Measurements from ENCODE around the gene MBD6.
A peak's percentile ranks its signal among the peaks of the same experiment; 100 is the strongest.

MBD6 gene, protein sequence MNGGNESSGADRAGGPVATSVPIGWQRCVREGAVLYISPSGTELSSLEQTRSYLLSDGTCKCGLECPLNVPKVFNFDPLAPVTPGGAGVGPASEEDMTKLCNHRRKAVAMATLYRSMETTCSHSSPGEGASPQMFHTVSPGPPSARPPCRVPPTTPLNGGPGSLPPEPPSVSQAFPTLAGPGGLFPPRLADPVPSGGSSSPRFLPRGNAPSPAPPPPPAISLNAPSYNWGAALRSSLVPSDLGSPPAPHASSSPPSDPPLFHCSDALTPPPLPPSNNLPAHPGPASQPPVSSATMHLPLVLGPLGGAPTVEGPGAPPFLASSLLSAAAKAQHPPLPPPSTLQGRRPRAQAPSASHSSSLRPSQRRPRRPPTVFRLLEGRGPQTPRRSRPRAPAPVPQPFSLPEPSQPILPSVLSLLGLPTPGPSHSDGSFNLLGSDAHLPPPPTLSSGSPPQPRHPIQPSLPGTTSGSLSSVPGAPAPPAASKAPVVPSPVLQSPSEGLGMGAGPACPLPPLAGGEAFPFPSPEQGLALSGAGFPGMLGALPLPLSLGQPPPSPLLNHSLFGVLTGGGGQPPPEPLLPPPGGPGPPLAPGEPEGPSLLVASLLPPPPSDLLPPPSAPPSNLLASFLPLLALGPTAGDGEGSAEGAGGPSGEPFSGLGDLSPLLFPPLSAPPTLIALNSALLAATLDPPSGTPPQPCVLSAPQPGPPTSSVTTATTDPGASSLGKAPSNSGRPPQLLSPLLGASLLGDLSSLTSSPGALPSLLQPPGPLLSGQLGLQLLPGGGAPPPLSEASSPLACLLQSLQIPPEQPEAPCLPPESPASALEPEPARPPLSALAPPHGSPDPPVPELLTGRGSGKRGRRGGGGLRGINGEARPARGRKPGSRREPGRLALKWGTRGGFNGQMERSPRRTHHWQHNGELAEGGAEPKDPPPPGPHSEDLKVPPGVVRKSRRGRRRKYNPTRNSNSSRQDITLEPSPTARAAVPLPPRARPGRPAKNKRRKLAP

DNA sequence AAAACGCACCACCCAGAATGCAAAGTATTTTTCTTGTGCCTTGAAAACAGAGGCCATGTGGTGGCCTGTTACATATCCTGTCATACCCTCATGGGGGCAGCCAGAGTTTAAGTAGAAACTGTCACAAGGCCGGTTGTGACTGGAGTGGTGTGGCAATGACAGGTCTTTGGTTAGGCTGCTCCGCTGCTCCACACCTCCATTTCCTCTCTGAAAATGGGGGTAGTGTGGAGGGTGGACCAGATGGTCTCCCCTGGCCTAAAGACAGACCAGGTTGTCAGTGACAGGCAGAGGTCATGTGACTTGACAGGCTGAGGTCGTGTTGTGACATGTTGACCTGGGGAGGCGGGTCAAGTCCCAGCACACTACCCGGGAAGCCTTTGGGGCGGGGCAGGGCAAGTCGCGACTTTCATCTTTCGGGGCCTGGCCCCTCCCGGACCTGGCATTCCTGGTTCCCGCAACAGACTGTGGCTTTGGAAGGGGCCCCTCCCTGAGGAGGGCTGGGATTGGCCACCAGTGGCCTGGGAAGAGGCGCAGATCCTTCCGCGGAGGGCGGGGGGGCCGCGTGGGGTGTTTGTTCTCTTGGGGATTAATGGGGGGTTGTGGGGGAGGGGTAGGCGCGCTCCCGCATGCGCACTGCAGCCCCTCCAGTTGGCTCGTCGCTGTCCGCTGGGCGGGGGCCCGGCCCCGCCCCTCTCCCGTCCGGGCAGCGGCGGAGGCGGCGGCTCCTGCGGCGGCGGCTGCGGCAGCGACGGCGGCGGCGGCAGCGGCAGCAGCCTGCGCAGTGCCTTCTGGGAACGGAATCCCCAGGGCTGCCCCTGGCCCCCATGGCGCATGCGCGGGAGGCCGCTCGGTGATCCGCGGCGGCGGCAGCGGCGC is at the start of gene MBD6:
Gene MBD6 (plus strand): TSS at position 814 of the 876 bp plus-strand sequence. CDS start 1,480 bp downstream, outside the sequence.
- DNase-seq (ENCODE audit: low read depth in 2 of 2): peak; percentile 83 to 84

DNA sequence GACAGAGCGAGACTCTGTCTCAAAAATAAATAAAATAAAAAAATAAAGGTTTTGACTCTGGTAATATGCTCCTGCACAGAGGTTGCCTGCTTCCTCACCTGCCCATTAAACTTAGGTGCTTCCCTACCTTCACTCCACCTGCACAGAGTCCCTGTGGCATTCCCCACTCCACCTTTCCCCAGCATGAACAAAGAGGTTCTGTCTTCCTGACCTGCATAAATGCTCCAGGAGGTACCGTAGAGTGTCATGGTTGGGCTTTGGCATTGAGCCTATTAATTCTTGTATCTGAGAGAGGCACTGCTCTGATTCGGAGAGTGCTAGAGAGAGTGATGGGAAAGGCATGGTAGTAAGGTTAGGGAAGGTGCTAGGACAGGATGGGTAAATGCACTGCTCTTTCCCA is 49.2 kb upstream of the MBD6 start:
- no peak for DNase-seq (ENCODE audit: low read depth in 2 of 2)

DNA sequence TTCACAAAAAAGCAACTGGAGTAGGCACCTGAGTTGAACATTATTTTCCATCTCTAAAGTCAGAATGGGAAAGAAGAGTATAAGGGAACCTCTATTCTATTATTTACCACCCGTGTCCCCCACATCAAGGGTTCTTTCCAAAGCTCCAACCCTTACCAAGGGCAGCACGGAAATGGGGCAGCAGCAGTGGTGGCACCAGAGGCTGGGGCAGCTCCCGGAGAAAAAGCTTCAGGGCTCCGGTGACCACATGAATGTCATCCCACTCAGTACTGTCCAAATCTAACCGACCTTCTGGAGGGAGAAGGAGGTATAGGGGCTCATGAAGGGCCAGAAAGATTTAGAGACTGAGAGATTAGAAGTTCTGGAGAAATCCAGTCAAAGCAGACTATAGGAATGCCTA is 48.7 kb upstream of the MBD6 start:
- no peak for DNase-seq (ENCODE audit: low read depth in 2 of 2)

DNA sequence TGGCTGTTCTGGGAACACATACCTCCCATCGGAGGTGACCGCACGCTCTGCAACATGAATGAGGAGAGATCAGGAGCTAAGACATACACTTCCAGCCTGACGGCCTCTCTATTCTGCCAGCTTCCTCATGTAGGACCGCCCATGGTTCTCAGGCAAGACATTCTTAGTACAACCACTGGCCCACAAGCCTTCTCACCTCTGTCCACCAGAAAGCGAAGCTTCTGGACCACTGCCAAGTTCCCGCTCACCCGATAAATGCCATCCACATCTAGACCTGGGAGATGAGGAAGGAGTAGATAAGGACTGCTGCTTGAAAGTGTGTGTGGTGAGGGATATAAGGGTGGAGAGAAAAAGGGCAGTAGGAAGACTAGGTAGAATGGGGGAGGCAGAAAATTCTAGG is 48.2 kb upstream of the MBD6 start:
- no peak for DNase-seq (ENCODE audit: low read depth in 2 of 2)

DNA sequence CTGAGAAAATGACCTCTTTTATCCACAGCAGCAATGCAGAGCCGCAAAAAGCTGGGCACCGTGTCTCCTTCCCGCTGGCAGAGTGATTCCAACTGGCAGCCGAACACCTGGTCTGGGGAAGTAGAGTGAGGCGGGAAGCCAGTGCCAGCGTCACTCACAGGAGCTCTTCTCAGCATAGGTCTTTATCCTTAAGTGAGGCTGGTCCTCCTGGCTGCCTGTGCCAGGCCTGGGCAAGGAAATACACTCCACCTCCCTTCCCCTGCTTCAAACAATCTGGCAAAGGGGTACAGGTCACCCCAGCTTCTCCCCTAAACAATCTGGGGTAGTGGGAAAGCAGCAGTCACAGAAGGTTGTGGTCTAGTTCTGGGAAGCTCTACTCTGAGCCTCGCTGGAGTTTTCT is 47.8 kb upstream of the MBD6 start:
- DNase-seq (ENCODE audit: low read depth in 2 of 2): no peak

DNA sequence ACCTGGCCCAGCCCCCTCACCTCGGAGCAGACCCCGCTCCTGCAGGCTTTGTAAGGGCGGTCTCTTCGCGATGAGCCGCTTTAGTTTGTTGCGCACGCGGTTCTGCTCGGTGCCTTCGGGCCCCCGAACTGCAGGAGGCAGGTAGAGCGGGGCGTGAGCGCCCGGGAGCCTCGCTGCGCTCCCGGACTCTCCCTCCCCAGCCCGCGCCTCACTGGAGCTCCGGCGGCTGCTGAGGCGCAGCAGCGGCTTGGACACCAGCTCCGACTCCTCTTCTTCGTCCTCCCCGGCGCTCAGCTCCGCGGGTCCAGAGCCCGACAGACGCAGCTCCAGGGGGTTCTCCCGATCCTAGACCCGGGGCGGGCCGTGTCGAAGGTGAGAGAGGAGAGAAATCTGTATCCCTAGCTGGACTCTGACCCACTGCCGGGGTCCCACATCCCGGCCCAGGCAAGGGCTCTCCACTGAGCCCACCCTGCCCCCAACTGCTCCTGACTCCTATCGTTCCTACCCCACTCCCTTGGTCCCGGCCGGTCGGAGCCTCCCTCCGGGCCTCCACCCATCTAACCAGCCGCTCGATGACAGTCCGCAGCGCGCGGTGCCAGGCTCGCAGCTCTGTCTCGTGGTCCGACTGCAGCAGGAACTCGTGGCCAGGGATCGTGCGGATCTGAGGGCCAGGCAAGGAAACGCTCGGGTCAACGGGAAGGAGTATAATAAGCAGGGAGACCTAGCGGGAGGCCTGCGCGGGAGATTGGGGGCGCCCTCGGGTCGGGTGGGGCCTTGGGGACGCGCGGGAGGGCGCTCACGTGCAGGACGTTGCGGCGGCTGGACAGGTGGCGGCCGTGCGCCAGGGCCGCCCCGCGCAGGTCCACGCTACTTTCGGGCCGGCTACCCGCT is 47.1 kb upstream of the MBD6 start:
- no peak for DNase-seq (ENCODE audit: low read depth in 2 of 2)

DNA sequence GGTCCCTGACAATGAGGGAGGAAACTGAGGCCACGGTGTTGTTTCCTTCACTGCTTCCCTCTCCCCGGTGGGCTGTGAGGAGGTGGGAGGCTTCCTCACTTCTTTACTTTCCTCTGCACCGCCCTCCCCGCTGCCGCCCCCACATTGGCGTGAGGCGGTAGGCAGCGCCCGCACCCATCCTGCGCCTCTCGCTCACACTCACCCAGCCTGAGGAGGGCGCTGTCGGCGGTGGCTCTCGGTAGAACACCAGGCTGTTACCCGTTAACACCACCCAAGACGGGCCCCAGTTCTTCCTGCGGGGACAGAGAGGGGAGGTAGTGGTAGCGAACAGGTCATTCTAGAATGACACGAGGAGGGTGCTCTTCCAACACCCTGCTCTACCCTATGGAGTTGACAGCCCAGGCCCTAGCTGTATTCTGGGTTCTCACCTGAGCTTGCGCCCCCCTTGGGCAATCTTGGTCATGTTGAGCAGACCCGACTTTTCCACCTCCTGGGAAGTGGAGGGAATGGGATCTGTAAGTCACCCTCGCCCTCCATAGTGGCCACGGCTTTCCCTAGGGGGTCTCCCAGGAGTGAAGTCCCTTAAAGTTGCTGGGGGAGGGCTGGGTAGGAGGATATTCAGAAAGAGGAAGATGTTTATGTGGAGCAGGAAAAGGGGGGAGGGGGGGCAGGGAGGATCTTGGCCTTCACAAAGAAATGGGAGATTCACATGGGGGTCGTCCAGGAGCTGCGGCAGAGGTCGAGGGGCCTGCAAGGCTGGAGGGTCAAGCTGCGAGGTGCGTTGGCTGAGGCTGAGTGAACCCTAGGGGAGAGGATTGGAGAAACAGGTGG is 46.2 kb upstream of the MBD6 start:
- peak; percentile 72 to 74 for DNase-seq (ENCODE audit: low read depth in 2 of 2)

DNA sequence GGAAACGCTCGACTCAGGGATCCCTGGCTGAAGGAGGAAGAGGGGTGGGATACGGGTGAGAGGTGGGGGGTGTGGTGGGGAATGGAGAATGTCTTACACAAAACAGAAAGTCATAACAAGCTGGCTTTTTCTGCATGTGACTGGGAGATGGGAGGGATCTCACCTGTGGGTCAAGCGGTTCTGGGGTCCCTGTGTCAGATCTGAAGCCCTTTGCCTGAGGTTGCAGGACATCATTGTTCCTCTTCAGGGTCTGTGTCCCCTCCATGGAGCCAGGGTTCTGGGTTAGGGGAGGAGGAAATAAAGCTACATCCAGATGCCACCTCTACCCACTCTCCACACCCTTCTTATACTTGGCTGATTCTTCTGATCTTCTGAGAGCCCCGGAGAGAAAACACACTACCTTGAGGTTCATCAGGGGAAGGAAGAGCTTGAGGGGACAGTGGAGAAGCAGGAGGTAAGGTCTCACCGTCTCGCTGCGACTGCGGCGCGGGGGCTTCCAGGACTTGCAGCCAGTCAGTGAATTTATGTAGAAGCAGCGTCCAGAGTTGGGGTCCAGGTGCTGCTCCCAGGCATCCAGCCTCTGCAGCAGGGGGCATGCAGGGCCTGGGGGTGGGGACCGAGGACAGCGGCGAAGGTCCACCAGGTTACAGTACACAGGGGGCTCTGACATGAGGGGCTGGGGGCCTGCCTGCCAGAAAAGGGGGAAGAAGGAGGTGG is 45.5 kb upstream of the MBD6 start:
- DNase-seq (ENCODE audit: low read depth in 2 of 2): no peak

DNA sequence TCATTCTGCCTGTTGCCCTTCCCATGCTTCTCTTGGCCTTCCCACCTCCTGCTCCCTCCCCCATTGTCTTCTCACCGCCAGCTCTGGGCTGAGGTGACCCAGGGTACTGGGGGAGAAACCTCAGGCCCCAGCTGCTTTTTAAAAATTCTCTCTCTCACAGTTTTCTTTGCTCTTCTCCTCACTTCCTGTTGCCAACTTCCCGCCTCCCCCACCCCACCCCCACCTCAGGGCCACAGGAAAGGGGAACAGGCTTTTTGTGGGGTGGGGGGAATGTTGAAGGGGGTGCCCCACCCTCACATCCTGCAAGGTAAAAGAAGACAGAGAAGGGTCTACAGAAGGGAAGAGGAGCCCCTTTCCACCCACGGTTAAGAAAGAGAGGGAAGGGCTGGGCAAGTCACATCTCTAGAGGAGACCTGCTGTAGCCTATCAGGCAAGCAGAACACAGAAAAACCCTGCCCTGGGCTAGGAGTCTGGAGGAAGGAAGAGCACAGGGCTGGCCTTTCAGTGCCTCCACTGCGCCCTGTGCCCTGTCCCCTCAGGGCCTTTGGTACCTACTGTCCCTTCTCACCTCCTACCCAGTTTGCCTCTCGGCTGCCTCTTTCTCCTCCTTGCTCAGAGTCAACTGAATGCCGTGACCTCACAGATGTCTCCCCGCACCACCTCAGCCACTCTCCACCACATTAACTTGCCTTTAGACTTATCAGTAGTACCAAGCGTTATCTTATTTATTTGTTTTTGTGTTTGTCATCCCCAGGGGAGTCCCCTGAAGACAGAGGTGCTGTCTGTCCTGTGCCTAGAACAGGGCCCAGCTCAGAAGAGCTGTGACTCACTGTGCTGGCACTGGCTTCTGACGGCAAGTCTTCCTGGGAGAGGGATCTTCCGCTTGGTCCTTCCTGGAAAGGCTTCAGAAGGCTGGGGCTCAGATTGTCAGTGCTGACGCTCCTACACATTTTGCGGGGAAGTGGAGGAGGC is 44.6 kb upstream of the MBD6 start:
- no peak for DNase-seq (ENCODE audit: low read depth in 2 of 2)

DNA sequence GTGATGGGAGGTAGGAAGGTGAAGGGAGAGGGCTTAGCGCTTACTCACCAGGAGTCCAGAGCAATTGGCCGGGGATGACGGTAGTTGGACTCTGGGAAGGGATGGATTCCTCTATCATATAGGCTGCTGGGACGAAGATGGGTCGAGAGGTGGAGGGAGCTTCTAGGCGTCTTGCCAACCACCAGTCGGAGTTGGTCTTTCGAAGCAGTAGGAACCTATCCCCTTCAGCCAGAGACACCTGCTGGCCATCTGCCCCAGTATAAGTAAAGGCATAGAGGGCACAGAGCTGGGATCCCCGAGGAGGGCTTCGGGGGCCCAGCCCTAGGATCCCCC is 43.6 kb upstream of the MBD6 start:
- no peak for DNase-seq (ENCODE audit: low read depth in 2 of 2)

DNA sequence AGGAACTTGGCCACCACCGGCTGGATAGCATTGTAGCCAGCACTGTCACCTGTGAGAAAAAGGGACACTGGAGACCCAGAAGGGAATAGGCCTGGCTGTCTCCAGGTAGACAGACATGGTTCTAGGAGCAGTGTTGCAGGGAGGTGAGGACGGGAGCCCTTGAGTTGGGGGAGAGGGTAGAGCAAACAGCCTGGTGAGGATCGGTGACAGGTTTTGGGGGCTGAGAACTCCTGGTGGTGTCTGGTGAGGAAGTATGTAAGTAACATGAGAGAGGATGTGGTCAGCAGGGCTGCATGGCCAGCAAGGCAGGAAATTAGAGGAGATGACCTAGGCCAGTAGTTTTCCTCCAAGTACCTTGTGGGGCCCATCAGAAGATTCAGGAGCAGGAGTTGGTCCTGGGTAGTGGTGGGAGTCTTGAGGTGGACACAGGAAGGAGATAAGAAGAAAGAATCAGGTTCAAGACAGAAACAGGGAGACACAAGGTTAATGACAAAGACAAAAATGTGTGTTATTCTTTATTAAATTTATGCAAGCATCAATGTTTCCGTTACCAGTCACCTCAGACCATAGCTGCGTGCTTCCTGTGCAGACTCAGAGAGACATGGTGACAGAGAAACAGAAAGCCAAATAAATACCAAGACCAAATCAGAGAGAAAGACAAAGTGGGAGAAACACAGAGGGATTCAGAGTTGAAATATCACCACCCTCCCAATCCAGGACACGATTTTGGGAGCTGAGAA is 43.1 kb upstream of the MBD6 start, which contains the start of gene ARHGAP9:
Gene ARHGAP9 (minus strand): TSS at position 491 of the 740 bp plus-strand sequence. CDS start 460 bp downstream, at position 31.
- DNase-seq (ENCODE audit: low read depth in 2 of 2): no peak

DNA sequence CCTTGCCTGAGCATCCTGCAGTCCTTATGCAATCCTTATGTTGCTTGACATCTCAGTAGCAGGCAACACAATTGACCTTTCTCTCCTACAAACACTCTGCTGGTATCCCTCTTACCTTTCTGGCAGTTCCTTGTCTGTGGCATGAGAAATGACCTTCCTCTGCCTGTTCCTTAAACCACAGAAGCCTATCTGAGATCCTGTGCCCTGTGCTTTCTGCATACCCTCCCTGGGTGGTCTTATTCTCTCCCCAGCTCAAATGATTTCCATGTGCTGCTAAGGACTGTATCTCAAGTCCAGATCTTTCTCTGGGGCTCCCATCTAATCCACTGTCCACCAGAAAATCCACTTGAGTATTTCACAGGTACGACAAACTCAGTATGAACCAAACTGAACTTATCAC is 41.0 kb upstream of the MBD6 start:
- no peak for DNase-seq (ENCODE audit: low read depth in 2 of 2)

DNA sequence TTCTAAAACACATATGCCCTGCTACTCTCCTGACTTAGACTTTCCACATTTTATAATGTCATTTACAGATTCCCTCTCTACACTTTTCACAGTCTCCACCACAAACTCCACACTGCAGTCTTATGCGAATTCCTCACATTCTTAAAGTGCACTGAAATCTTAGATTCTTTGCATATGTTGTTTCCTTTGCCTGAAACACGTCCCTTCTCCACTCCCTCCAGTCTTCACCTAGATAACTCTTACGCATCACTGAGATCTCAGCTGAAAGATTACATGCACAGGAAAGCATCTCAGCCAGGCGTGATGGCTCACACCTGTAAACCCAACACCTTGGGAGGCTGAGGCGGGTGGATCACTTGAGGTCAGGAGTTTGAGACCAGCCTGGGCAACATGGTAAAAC is 39.2 kb upstream of the MBD6 start:
- DNase-seq (ENCODE audit: low read depth in 2 of 2): no peak

DNA sequence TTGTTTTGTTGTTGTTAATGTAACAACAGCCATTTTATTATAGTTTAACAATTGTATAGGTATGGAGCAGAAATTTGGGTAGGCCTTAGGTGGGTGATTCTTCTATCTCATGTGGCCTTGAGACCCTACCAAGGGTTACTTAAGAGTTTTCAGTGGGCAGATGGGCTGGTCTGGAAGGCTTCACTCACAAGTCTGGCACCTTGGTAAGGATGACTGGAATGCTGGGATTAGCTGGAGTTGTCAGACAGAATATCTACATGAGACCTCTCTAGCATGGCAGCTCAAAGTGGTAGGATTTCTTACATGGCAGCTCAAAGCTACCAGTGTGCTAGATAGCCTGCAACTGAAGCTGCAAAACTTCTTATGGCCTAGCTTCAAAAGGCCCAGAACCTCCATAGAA is 36.9 kb upstream of the MBD6 start:
- DNase-seq (ENCODE audit: low read depth in 2 of 2): no peak

DNA sequence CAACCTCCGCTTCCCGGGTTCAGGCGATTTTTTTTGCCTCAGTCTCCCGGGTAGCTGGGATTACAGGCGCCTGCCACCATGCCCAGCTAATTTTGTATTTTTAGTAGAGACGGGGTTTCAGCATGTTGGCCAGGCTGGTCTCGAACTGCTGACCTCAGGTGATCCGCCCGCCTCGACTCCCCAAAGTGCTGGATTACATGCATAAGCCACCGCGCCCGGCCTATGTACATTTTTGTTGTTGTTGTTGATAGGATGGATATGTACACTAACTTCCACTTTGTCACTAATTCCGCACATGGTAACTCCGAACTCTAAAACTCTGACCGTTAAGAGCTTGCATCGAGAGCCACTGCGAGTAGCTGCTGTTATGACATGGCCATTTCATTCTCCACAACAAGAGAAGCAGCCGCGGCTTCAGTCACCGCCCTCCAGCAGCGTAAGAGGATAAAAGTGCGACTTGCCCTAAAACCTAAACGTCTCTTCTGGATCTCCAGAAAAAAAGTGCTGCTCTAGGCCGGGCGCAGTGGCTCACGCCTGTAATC is 35.5 kb upstream of the MBD6 start:
- no peak for DNase-seq (ENCODE audit: low read depth in 2 of 2)

DNA sequence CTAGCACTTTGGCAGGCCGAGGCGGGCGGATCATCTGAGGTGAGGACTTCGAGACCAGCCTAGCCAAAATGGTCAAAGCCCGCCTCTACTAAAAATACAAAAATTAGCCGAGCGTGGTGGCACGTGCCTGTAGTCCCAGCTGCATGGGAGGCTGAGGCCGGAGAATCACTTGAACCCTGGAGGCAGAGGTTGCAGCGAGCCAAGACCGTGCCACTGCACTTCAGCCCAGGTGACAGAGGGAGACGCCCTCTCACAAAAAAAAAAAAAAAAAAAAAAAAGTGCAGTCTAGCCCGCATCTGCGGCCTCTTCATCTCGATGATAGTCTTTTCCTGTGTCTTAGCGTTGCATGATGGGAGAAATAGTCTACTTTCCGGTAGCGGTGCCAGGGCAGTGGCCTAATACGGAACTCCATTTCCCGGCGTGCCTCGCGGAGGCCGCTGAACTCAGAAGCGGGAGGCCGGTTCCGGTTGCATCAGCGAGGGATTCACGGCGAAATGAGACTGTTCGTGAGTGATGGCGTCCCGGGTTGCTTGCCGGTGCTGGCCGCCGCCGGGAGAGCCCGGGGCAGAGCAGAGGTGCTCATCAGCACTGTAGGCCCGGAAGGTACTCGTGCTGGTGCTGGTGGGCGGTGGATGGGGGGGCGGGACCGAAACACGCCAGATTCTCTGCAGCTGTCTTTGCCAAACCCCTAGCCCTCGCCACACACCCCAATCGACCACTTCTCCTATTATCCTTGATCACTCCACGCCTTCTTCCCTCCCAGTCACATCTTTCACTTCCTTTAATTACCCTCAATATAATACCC is 34.8 kb upstream of the MBD6 start, which contains the start of gene MARS1:
Gene MARS1 (plus strand): TSS at position 472 of the 805 bp plus-strand sequence. CDS start 23 bp downstream, at position 495.
- DNase-seq (ENCODE audit: low read depth in 2 of 2): peak; percentile 83 to 87

Data from stimulated activated CD8-positive, alpha-beta memory T cell treated with anti-CD3 and anti-CD28 coated beads, Interleukin-2, amount 100 ng/mL, for 48 hours (primary cell).